OCI-LY7 (cell line): ENCODE results near the gene CISTR. TPM values are rescaled to one million over a fixed set of nuclear protein-coding genes. Genes with fewer than 3 reads are reported as not detected.

Source experiments
- BruUV-seq: library from RNA; stranded (reverse); fragments of 400-500 nt; replicated peaks from 2 replicates; lab custom pipeline; 2021; lab: Mats Ljungman, UMichigan
- CTCF ChIA-PET: fragments of 300-600 bp; sonication (Branson Sonifier 250); formaldehyde crosslinking; loops from one replicate; lab custom pipeline; 2022; ENCODE audit warnings: antibody characterized with exemption; ENCODE audit not compliant: unreplicated experiment; lab: Charles Lee
- POLR2A ChIA-PET: fragments of 300-600 bp; sonication (Branson Sonifier 250); formaldehyde crosslinking; loops from one replicate; lab custom pipeline; 2022; ENCODE audit warnings: antibody characterized with exemption; lab: Charles Lee
- DNase-seq: peaks from one replicate; pipeline ENCODE4 v3.0.0-alpha.2; 2015; ENCODE audit warnings: low spot score
- H2AFZ ChIP-seq: fragments of 200-600 bp; sonication (generic), shearing (Covaris generic); 2 replicates; pipeline ENCODE4 v1.6.1; 2014; ENCODE audit warnings: mild to moderate bottlenecking, antibody characterized with exemption, low read length, moderate library complexity
- H3K27ac ChIP-seq: fragments of 200-600 bp; sonication (generic); 2 replicates; pipeline ENCODE4 v1.5.1; 2014; ENCODE audit warnings: mixed run types, low read depth, mild to moderate bottlenecking, moderate library complexity, low read length, inconsistent platforms; ENCODE audit not compliant: poor library complexity, severe bottlenecking
- H3K36me3 ChIP-seq: fragments of 200-600 bp; sonication (generic); 2 replicates; pipeline ENCODE4 v1.6.1; 2014; ENCODE audit warnings: mild to moderate bottlenecking, antibody characterized with exemption, low read length, moderate library complexity, mixed read lengths; ENCODE audit not compliant: insufficient read depth
- H3K4me1 ChIP-seq: fragments of 200-600 bp; sonication (generic); 2 replicates; pipeline ENCODE4 v1.5.1; 2014; ENCODE audit warnings: mild to moderate bottlenecking, low read length; ENCODE audit not compliant: insufficient read depth, poor library complexity, severe bottlenecking
- H3K4me2 ChIP-seq: fragments of 200-600 bp; sonication (generic); 2 replicates; pipeline ENCODE4 v1.6.1; 2014; ENCODE audit warnings: mild to moderate bottlenecking, low read length
- H3K4me3 ChIP-seq: fragments of 200-600 bp; sonication (generic); 2 replicates; pipeline ENCODE4 v1.5.1; 2014; ENCODE audit warnings: mild to moderate bottlenecking, low read depth, low read length; ENCODE audit not compliant: poor library complexity, severe bottlenecking
- H3K79me2 ChIP-seq: fragments of 200-600 bp; sonication (generic); 2 replicates; pipeline ENCODE4 v1.6.1; 2016; ENCODE audit warnings: low read depth, mild to moderate bottlenecking, low read length, moderate library complexity, mixed read lengths; ENCODE audit not compliant: insufficient read depth
- H3K9me2 ChIP-seq: fragments of 200-600 bp; sonication (generic); 2 replicates; pipeline ENCODE4 v1.6.1; 2016; ENCODE audit warnings: mild to moderate bottlenecking, low read length, mixed read lengths; ENCODE audit not compliant: insufficient read depth
- H3K9me3 ChIP-seq: fragments of 200-600 bp; sonication (generic); 2 replicates; pipeline ENCODE4 v1.6.1; 2014; ENCODE audit warnings: mild to moderate bottlenecking, mixed run types, low read length, mixed read lengths
- H4K20me1 ChIP-seq: fragments of 200-600 bp; sonication (generic); 2 replicates; pipeline ENCODE4 v1.6.1; 2014; ENCODE audit warnings: mild to moderate bottlenecking, antibody characterized with exemption, low read length, moderate library complexity, mixed read lengths; ENCODE audit not compliant: insufficient read depth
- EZH2phosphoT487 ChIP-seq: fragments of 200-600 bp; sonication (generic); IDR thresholded peaks from 2 replicates; pipeline ENCODE4 v1.6.1; 2018; ENCODE audit warnings: low read depth, borderline replicate concordance, mild to moderate bottlenecking, mixed run types, antibody characterized with exemption, low read length, moderate library complexity, mixed read lengths
- intact Hi-C: fragments of 100-400 bp; cut with micrococcal nuclease; formaldehyde crosslinking; loops from one replicate; pipeline ENCODE4 v1.10.0; 2022; ENCODE audit not compliant: unreplicated experiment
- total RNA-seq, 2 experiments: library from RNA; depleted of rRNA in 1 of 2; stranded (reverse); fragments of >200 nt in 1 of 2; shearing (Covaris generic) in 1 of 2; gene quantifications; 2 replicates each; pipeline ENCODE4 v1.2.3, GENCODE V29; 2014 to 2022
- TF ChIP-seq, protein P1 (sequence below): fragments of 200-600 bp; sonication (generic); conservative IDR thresholded peaks from 2 replicates; pipeline ENCODE4 v1.5.1; 2014; ENCODE audit warnings: mild to moderate bottlenecking, antibody characterized with exemption, low read length, moderate library complexity, mixed read lengths

The CISTR gene
- total RNA-seq, 2 experiments from 2014 or later = 0.76 to 1.3 TPM

DNA sequence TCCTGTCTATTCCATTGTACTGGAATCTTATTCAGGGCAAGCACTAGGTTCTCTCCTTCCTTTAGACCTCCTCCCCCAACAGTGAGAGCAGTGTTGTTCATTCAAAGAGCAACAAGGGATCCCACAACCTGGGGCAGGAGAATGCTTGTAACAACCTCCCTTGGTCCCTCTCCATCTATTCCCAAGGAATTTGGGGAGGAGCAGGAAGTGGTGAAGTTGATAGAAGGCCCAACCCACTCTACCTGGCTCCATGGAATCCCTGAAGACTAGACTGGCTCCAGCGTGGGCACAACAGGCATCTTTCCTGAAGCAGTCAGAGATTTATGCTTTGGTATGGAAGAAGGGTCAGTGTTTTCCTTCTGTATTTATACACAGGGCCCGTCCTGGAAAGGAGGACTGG lies 33.4 kb upstream of the CISTR start:
- Histone ChIP-seq H3K4me3 (no peak overlapping the region), H3K36me3 (0 out of 2 replicates have a peak, but pooled peaks cover 7% of the 10 kb centered on the region), H3K4me2 (no peak overlapping the region), H3K9me3 (no peaks in the 10 kb centered on the region), H3K9me2 (no peaks in the 10 kb centered on the region), H2AFZ (no peak overlapping the region), H3K4me1 (no peaks in the 10 kb centered on the region), H4K20me1 (no peaks in the 10 kb centered on the region), H3K79me2 (no peaks in the 10 kb centered on the region), H3K27ac (no peak overlapping the region)
- no TSS peak for BruUV-seq
- ChIA-PET POLR2A (interaction anchor here (0.7 to 2.0 kb wide), 3 partner anchors 14 to 28 kb away, joined by 3 to 5 read pairs (median 3); no protein-coding TSS in a partner anchor), CTCF (no interaction called here)
- TF ChIP-seq, protein P1, sequence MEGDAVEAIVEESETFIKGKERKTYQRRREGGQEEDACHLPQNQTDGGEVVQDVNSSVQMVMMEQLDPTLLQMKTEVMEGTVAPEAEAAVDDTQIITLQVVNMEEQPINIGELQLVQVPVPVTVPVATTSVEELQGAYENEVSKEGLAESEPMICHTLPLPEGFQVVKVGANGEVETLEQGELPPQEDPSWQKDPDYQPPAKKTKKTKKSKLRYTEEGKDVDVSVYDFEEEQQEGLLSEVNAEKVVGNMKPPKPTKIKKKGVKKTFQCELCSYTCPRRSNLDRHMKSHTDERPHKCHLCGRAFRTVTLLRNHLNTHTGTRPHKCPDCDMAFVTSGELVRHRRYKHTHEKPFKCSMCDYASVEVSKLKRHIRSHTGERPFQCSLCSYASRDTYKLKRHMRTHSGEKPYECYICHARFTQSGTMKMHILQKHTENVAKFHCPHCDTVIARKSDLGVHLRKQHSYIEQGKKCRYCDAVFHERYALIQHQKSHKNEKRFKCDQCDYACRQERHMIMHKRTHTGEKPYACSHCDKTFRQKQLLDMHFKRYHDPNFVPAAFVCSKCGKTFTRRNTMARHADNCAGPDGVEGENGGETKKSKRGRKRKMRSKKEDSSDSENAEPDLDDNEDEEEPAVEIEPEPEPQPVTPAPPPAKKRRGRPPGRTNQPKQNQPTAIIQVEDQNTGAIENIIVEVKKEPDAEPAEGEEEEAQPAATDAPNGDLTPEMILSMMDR = no peak
- no peak for TF ChIP-seq EZH2phosphoT487
- DNase-seq = no peak
- intact Hi-C loops = no loop called here

DNA sequence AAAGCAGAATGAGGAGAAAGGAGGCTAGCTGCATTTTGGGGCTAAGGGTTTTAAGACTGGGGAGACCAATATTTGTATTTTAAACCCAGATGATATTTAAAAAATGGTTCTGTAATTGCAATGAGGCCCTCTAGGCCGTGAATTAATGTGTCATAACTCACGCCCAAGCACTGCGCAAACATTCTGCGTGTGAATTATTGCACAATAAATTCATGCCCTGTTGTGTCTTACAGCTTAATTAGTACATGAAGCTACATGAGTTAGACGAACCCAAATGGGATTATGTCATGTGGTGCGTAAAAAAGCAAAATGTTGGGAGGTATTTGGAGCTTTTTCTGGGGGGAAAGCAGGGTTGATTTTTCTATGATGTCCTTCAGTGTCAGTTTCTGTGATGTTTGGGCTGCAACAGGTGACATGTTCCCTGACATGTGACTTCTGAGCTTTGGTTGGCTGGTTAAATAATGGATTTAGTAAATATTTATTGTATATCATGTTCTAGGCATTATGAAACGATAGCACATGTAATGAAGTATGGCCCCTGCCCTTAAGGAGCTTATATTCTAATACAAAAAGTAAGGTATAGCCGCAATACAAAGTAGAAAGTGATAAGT lies 30.4 kb upstream of the CISTR start:
- H4K20me1 ChIP-seq = no peaks in the 10 kb centered on the region
- no peaks in the 10 kb centered on the region for H3K79me2 ChIP-seq
- POLR2A ChIA-PET = interaction anchor here (0.9 kb wide), 1 partner anchor 25 kb away, joined by 5 read pairs; no protein-coding TSS in a partner anchor
- no peak overlapping the region for H2AFZ ChIP-seq
- 0 out of 2 replicates have a peak, but pooled peaks cover 7% of the 10 kb centered on the region for H3K36me3 ChIP-seq
- no peak overlapping the region for H3K4me3 ChIP-seq
- no peak overlapping the region for H3K4me2 ChIP-seq
- H3K9me2 ChIP-seq = no peaks in the 10 kb centered on the region
- H3K9me3 ChIP-seq = no peaks in the 10 kb centered on the region
- CTCF ChIA-PET = no interaction called here
- no peaks in the 10 kb centered on the region for H3K4me1 ChIP-seq
- no TSS peak for BruUV-seq
- H3K27ac ChIP-seq = no peak overlapping the region
- TF ChIP-seq, protein P1 = no peak
- no peak for TF ChIP-seq EZH2phosphoT487
- intact Hi-C loops = no loop called here
- DNase-seq = no peak

DNA sequence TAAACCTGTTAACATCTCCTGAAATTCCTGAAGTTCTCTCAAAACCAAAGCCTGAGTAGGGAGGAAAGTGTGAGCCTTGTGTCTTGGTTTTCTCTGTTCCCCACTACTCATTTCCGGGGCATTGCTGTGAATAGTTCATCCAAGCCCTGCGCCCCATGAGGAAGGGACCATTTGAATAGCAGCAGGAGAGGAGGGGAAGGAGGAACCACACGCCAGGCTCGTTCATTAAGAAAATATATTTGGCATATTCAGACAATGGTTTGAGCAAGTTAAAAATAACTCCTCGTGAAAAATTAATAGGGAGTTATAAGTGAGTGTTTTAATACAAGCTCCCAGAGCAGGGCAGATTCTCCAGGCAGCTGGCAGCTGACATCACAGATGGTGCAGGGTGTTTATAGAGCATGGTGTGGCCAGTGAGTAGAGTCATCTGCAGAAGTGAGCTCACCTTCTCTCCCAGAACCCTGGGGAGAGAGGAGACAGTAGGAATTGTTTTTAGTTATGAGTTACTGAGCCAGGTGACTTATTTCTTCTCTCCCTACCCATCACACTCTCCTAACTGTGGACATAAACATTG lies 29.5 kb upstream of the CISTR start:
- intact Hi-C loops = no loop called here
- Histone ChIP-seq H3K79me2 (no peaks in the 10 kb centered on the region), H3K9me2 (no peaks in the 10 kb centered on the region), H4K20me1 (no peaks in the 10 kb centered on the region), H3K27ac (no peak overlapping the region), H3K36me3 (0 out of 2 replicates have a peak, but pooled peaks cover 7% of the 10 kb centered on the region), H2AFZ (no peak overlapping the region), H3K9me3 (no peaks in the 10 kb centered on the region), H3K4me2 (no peak overlapping the region), H3K4me3 (no peak overlapping the region), H3K4me1 (peaks cover 3% of the 10 kb centered on the region)
- DNase-seq = no peak
- CTCF ChIA-PET = no interaction called here
- TF ChIP-seq, protein P1 = no peak
- TF ChIP-seq EZH2phosphoT487 = no peak
- POLR2A ChIA-PET = no interaction called here
- no TSS peak for BruUV-seq
